Neural progenitor cell (in vitro differentiated cells): ENCODE results near the gene KIF26B.
A peak's percentile ranks its signal among the peaks of the same experiment; 100 is the strongest.

ENCODE experiments used
- CTCF ChIP-seq: fragments of 200-600 bp; sonication (generic); IDR thresholded peaks from 2 replicates; pipeline ENCODE4 v1.5.1; 2017; ENCODE audit warnings: antibody characterized with exemption, mild to moderate bottlenecking
- EZH2 ChIP-seq: fragments of 200-600 bp; sonication (generic); IDR thresholded peaks from 2 replicates; pipeline ENCODE4 v1.6.1; 2017; ENCODE audit warnings: antibody characterized with exemption, mild to moderate bottlenecking, moderate library complexity

GRCh38 chr1:245153552-245154428, 995 bp upstream of the KIF26B start:
- TF ChIP-seq CTCF (no peak), EZH2 (peak; percentile 71)
